Stimulated activated effector memory CD8-positive, alpha-beta T cell treated with anti-CD3 and anti-CD28 coated beads, Interleukin-12 subunit alpha, Interleukin-12 subunit beta, amount 100 ng/mL, for 72 hours (primary cell): ENCODE measurements around the gene SCAANT1.

Experiments
- ATAC-seq: fragments of 150-1000 bp; cut with Tn5 transposase; 2 replicates; pipeline ENCODE4 v1.10.0; 2021
- DNase-seq, 2 donors: peaks; one replicate each; pipeline ENCODE4 v3.0.0; 2021 to 2022; ENCODE audit warnings: low spot score in 2 of 2
- H3K27ac Mint-ChIP-seq: one replicate; pipeline ENCODE4 v1.8.0; 2022; ENCODE audit warnings: mild to moderate bottlenecking, mixed read lengths
- H3K36me3 Mint-ChIP-seq: one replicate; pipeline ENCODE4 v1.8.0; 2022; ENCODE audit warnings: mild to moderate bottlenecking, mixed read lengths
- H3K4me1 Mint-ChIP-seq: one replicate; pipeline ENCODE4 v1.8.0; 2022; ENCODE audit warnings: mixed read lengths
- H3K4me3 Mint-ChIP-seq: one replicate; pipeline ENCODE4 v1.8.0; 2022; ENCODE audit warnings: mild to moderate bottlenecking, mixed read lengths
- H3K9me3 Mint-ChIP-seq: one replicate; pipeline ENCODE4 v1.8.0; 2022; ENCODE audit warnings: mixed read lengths

Gene SCAANT1

GRCh38 chr3:63895422-63896189 is 16.6 kb downstream of the SCAANT1 start:
- Mint-ChIP-seq H3K27ac (peak overlapping the region; percentile 94), H3K4me3 (peak overlapping the region; percentile 59), H3K9me3 (no peaks in the 10 kb centered on the region), H3K4me1 (peaks cover 51% of the 10 kb centered on the region), H3K36me3 (peaks cover 26% of the 10 kb centered on the region)
- ATAC-seq (peak; percentile 94), DNase-seq (no peak)

GRCh38 chr3:63892773-63893352 is 19.3 kb downstream of the SCAANT1 start:
- no peaks in the 10 kb centered on the region for H3K9me3 Mint-ChIP-seq
- H3K27ac Mint-ChIP-seq = no peak overlapping the region
- H3K4me3 Mint-ChIP-seq = no peak overlapping the region
- DNase-seq (no peak), ATAC-seq (no peak)
- peaks cover 42% of the 10 kb centered on the region for H3K4me1 Mint-ChIP-seq
- no peaks in the 10 kb centered on the region for H3K36me3 Mint-ChIP-seq

GRCh38 chr3:63891518-63891917 is 20.7 kb downstream of the SCAANT1 start:
- no peak overlapping the region for H3K27ac Mint-ChIP-seq

GRCh38 chr3:63886858-63887257 is 25.3 kb downstream of the SCAANT1 start:
- peak overlapping the region; percentile 85 for H3K27ac Mint-ChIP-seq
- no peaks in the 10 kb centered on the region for H3K9me3 Mint-ChIP-seq
- H3K4me1 Mint-ChIP-seq = peaks cover 24% of the 10 kb centered on the region
- DNase-seq = no peak
- H3K4me3 Mint-ChIP-seq = no peak overlapping the region
- no peak for ATAC-seq
- H3K36me3 Mint-ChIP-seq = peaks cover 6% of the 10 kb centered on the region

More at GRCh38 chr3:63891518-63891917, 20.7 kb downstream of the SCAANT1 start:
- Mint-ChIP-seq H3K9me3 (no peaks in the 10 kb centered on the region), H3K4me3 (no peak overlapping the region), H3K36me3 (no peaks in the 10 kb centered on the region), H3K4me1 (peaks cover 42% of the 10 kb centered on the region)
- DNase-seq (no peak), ATAC-seq (no peak)

- Mint-ChIP-seq H3K27ac (no peak overlapping the region), H3K4me3 (no peak overlapping the region), H3K9me3 (no peaks in the 10 kb centered on the region), H3K4me1 (peaks cover 36% of the 10 kb centered on the region), H3K36me3 (peaks cover 2% of the 10 kb centered on the region)
- no peak for DNase-seq
- ATAC-seq = no peak
These were observed 31.5 kb downstream of the SCAANT1 start for GRCh38 chr3:63880653-63881052.

GRCh38 chr3:63878394-63879060 is 33.7 kb downstream of the SCAANT1 start:
- Mint-ChIP-seq H3K4me3 (no peak overlapping the region), H3K36me3 (no peaks in the 10 kb centered on the region), H3K27ac (no peak overlapping the region), H3K4me1 (peaks cover 38% of the 10 kb centered on the region), H3K9me3 (no peaks in the 10 kb centered on the region)
- peak; percentile 8 for ATAC-seq
- DNase-seq = no peak

- no peaks in the 10 kb centered on the region for H3K9me3 Mint-ChIP-seq
- H3K27ac Mint-ChIP-seq = no peak overlapping the region
- ATAC-seq = peak; percentile 49
- no peaks in the 10 kb centered on the region for H3K36me3 Mint-ChIP-seq
- no peak overlapping the region for H3K4me3 Mint-ChIP-seq
- peaks cover 41% of the 10 kb centered on the region for H3K4me1 Mint-ChIP-seq
- no peak for DNase-seq
These were observed 34.3 kb downstream of the SCAANT1 start for GRCh38 chr3:63877737-63878393.

GRCh38 chr3:63876260-63876659 is 35.9 kb downstream of the SCAANT1 start:
- no peaks in the 10 kb centered on the region for H3K9me3 Mint-ChIP-seq
- no peak for DNase-seq
- H3K27ac Mint-ChIP-seq = no peak overlapping the region
- H3K4me1 Mint-ChIP-seq = peaks cover 41% of the 10 kb centered on the region
- no peak overlapping the region for H3K4me3 Mint-ChIP-seq
- no peak for ATAC-seq
- H3K36me3 Mint-ChIP-seq = no peaks in the 10 kb centered on the region

- Mint-ChIP-seq H3K27ac (no peak overlapping the region), H3K4me1 (peaks cover 43% of the 10 kb centered on the region), H3K36me3 (no peaks in the 10 kb centered on the region), H3K4me3 (no peak overlapping the region), H3K9me3 (no peaks in the 10 kb centered on the region)
- DNase-seq (no peak), ATAC-seq (no peak)
These were observed 36.7 kb downstream of the SCAANT1 start for GRCh38 chr3:63875510-63875909.

GRCh38 chr3:63874769-63875168 is 37.4 kb downstream of the SCAANT1 start:
- Mint-ChIP-seq H3K36me3 (no peaks in the 10 kb centered on the region), H3K4me3 (no peak overlapping the region), H3K9me3 (no peaks in the 10 kb centered on the region), H3K4me1 (peaks cover 43% of the 10 kb centered on the region), H3K27ac (no peak overlapping the region)
- DNase-seq = no peak
- ATAC-seq = no peak

- H3K4me3 Mint-ChIP-seq = no peak overlapping the region
- no peaks in the 10 kb centered on the region for H3K9me3 Mint-ChIP-seq
- H3K36me3 Mint-ChIP-seq = peaks cover 8% of the 10 kb centered on the region
- DNase-seq (no peak), ATAC-seq (no peak)
- H3K4me1 Mint-ChIP-seq = peaks cover 33% of the 10 kb centered on the region
- no peak overlapping the region for H3K27ac Mint-ChIP-seq
These were observed 39.9 kb downstream of the SCAANT1 start for GRCh38 chr3:63872135-63872924.

- Mint-ChIP-seq H3K9me3 (no peaks in the 10 kb centered on the region), H3K27ac (no peak overlapping the region), H3K36me3 (peaks cover 24% of the 10 kb centered on the region), H3K4me3 (no peak overlapping the region), H3K4me1 (peaks cover 31% of the 10 kb centered on the region)
- no peak for DNase-seq
- no peak for ATAC-seq
These were observed 41.6 kb downstream of the SCAANT1 start for GRCh38 chr3:63870615-63871005.

GRCh38 chr3:63869940-63870614 is 42.1 kb downstream of the SCAANT1 start:
- H3K4me3 Mint-ChIP-seq = no peak overlapping the region
- ATAC-seq = peak; percentile 80
- H3K36me3 Mint-ChIP-seq = peaks cover 29% of the 10 kb centered on the region
- DNase-seq = no peak
- H3K9me3 Mint-ChIP-seq = no peaks in the 10 kb centered on the region
- peak overlapping the region; percentile 60 for H3K27ac Mint-ChIP-seq
- H3K4me1 Mint-ChIP-seq = peaks cover 35% of the 10 kb centered on the region

- Mint-ChIP-seq H3K4me3 (no peak overlapping the region), H3K4me1 (peaks cover 36% of the 10 kb centered on the region), H3K36me3 (peaks cover 44% of the 10 kb centered on the region), H3K27ac (peak overlapping the region; percentile 60), H3K9me3 (no peaks in the 10 kb centered on the region)
- DNase-seq (no peak), ATAC-seq (no peak)
These were observed 45.0 kb downstream of the SCAANT1 start for GRCh38 chr3:63867225-63867624.
